HUES6 (cell line): Measurements from ENCODE around the gene KRT79.

Experiments used
- H3K27ac ChIP-seq: 2 replicates; pipeline ENCODE4 v1.7.0; 2013; ENCODE audit warnings: low read depth, mild to moderate bottlenecking, low read length, inconsistent platforms
- H3K27me3 ChIP-seq: 2 replicates; pipeline ENCODE4 v1.6.1; 2013; ENCODE audit warnings: low read length; ENCODE audit not compliant: control insufficient read depth, insufficient read depth
- H3K36me3 ChIP-seq: 2 replicates; pipeline ENCODE4 v1.6.1; 2013; ENCODE audit warnings: low read length; ENCODE audit not compliant: control insufficient read depth, insufficient read depth
- H3K4me1 ChIP-seq: 2 replicates; pipeline ENCODE4 v1.6.1; 2013; ENCODE audit warnings: low read length; ENCODE audit not compliant: control insufficient read depth, insufficient read depth
- H3K4me3 ChIP-seq: 2 replicates; pipeline ENCODE4 v1.5.1; 2013; ENCODE audit warnings: low read depth, low read length
- H3K9ac ChIP-seq: one replicate; pipeline ENCODE4 v1.6.1; 2013; ENCODE audit warnings: mild to moderate bottlenecking, low read length
- H3K9me3 ChIP-seq: 2 replicates; pipeline ENCODE4 v1.6.1; 2013; ENCODE audit warnings: low read depth, low read length; ENCODE audit not compliant: control insufficient read depth, insufficient read depth

The KRT79 gene

DNA sequence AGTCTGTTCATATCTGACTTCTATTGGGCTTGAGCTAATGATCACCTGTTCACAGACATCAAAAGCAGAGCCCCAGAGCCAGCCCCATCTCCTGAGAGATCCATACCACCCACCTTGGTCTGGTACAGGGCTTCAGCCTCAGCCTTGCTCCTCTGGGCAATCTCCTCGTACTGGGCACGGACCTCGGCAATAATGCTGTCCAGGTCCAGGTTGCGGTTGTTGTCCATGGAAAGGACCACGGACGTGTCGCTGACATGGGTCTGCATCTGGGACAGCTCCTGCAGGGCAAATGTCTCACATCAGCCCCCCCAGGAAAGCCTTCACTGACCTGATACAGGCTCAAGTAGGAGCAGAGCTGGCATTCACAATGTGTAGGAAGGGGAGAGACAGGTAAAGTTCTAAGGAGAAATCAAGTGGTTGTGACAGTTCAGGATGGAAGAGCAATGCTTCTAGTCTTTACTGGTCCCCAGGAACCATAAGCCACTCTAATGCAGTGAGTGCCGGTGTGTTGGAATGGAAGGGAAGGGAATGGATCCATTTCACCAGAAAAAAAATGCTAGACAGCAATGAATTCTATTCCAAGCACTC, 25.4 kb downstream of the KRT79 start:
- Histone ChIP-seq H3K27me3 (peaks cover 9% of the 10 kb centered on the region; the same call in 1 of the 2 replicates), H3K9me3 (no peaks in the 10 kb centered on the region), H3K36me3 (no peaks in the 10 kb centered on the region)

DNA sequence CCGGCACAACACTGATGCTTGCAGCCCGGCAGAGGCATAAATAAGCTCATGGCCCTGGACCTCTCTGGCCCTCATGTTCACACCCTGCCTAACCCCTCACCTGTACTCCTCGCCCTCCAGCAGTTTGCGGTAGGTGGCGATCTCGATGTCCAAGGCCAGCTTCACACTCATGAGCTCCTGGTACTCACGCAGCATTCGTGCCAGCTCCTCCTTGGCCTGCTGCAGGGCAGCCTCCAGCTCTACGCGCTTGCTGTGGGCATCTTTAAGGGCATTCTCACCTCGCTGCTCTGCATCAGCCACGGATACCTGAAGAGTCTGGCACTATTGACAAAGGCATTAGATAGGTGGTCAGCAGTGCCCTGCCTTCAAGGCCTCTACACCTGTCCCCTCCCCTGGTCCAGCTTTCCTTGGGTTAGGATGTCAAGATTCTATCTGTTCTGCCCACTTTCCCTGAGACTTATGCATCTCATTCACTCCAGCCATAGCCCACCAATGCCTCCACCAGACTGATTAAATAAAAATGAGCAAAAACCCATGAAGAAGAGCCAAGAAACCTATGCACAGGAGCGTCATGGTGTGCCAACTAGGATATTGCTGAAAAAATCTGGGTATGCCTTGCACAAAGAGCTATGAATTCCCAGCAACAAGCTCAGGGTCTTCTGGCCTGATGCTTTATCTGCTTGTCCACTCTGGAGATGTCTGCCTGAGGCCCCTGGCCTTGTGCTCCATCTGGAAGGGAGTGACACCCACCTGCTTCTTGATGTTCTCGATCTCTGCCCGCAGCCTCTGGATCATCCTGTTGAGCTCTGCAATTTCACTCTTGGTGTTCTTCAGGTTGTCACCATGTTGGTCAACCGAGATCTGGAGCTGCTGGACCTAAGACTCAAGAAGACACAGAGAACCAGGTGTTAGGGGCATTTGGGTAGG, 26.3 kb downstream of the KRT79 start:
- Histone ChIP-seq H3K4me3 (no peak overlapping the region), H3K27me3 (peaks cover 9% of the 10 kb centered on the region; the same call in 1 of the 2 replicates)

More for the DNA sequence above, 25.4 kb downstream of the KRT79 start:
- H3K27ac ChIP-seq: no peak overlapping the region
- H3K4me1 ChIP-seq: peaks cover 10% of the 10 kb centered on the region
- no peak overlapping the region for H3K4me3 ChIP-seq
- no peak overlapping the region for H3K9ac ChIP-seq

DNA sequence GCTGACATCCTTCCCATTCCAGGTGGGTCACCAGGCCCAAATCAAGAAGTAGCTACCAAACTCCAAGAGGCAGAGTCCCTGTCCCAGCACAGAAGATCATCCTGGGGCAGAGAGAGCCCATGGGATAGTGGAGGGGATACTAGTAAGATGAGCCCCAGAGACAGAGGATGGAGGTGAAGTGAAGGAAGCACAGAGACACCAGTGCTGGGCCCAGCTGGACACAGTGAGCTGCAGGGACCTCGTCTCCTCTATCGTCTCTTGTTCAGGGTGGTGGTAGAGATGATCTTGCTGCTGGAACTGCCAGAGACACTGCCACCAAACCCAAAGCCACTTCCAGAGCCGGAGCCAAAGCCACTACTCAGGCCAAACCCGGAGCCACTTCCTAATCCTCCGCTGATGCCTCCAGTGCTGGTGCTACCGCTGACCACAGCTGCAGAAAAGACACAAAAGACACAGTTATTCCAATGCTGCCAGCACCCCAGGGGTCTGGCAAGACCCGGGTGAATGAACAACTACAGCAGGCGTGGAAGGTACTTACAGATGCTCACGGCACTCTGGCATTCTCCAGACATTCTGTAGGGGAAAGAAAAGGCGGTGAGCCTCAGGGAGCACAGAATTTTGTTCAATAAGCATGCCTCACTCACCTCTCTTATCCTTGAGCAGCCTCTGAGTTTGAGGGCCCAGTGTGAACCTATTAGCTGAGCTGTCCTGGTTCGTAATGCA, 27.1 kb downstream of the KRT79 start:
- H3K27me3 ChIP-seq: peaks cover 9% of the 10 kb centered on the region; the same call in 1 of the 2 replicates
- no peaks in the 10 kb centered on the region for H3K36me3 ChIP-seq
- H3K4me3 ChIP-seq: no peak overlapping the region
- no peak overlapping the region for H3K9ac ChIP-seq
- H3K9me3 ChIP-seq: no peaks in the 10 kb centered on the region
- peaks cover 10% of the 10 kb centered on the region for H3K4me1 ChIP-seq
- H3K27ac ChIP-seq: no peak overlapping the region

More for the DNA sequence above, 26.3 kb downstream of the KRT79 start:
- no peak overlapping the region for H3K27ac ChIP-seq
- H3K9ac ChIP-seq: no peak overlapping the region
- peaks cover 10% of the 10 kb centered on the region for H3K4me1 ChIP-seq
- H3K36me3 ChIP-seq: no peaks in the 10 kb centered on the region
- H3K9me3 ChIP-seq: no peaks in the 10 kb centered on the region

DNA sequence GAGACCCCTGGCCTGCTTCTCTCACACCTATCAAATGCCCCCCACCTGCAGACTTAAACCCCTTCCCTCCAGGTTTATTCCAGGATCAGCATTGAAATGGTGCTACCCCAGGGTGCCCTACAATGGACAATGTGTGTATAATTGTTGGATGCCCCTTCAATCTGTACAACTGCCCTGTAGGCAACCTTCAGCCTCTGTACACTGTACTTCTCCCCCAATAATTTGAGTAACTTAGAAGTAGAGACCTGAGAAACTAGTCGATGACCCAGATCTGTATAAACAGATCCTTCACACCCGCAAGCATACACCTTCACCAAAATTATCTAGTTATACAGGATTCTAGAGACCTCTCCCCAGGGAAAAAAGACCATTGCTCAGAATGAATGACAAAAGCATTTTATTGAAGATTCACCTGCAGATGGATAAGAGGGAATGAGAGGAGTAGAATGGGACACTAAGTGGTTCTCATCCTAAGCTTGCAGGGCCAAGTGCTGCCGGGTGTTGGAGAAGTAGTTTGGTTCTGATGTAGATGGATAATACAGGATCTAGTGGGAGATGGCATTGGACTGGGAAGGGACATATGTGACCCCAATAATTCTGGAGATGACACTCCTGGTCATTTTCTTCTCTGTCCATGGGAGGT, 27.8 kb downstream of the KRT79 start:
- peaks cover 10% of the 10 kb centered on the region for H3K4me1 ChIP-seq
- H3K4me3 ChIP-seq: no peak overlapping the region
- no peak overlapping the region for H3K27ac ChIP-seq
- no peak overlapping the region for H3K9ac ChIP-seq
- H3K9me3 ChIP-seq: no peaks in the 10 kb centered on the region
- peaks cover 9% of the 10 kb centered on the region; the same call in 1 of the 2 replicates for H3K27me3 ChIP-seq
- no peaks in the 10 kb centered on the region for H3K36me3 ChIP-seq

DNA sequence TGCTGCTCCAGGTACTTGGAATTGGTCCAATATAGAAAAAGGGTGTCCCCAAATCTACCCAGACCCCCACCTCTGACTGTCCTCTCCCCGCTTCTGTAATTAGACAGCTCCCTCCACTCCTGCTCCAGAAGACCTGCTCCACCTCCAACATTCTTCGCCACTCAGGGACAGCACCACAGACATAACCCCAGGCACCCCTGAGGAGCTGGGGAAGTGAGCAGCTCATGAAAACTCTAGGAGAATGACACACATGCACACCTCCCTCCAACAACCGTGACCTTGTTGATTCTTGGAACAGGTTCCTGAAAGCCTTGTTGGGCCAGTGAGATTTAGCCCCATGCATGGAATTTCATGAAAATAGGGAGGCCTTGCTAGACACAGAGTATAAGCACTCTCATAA, 28.4 kb downstream of the KRT79 start:
- no peak overlapping the region for H3K27ac ChIP-seq
- H3K9ac ChIP-seq: no peak overlapping the region
- H3K36me3 ChIP-seq: no peaks in the 10 kb centered on the region
- peaks cover 10% of the 10 kb centered on the region for H3K4me1 ChIP-seq
- H3K4me3 ChIP-seq: no peak overlapping the region
- H3K9me3 ChIP-seq: no peaks in the 10 kb centered on the region
- H3K27me3 ChIP-seq: peaks cover 9% of the 10 kb centered on the region; the same call in 1 of the 2 replicates

DNA sequence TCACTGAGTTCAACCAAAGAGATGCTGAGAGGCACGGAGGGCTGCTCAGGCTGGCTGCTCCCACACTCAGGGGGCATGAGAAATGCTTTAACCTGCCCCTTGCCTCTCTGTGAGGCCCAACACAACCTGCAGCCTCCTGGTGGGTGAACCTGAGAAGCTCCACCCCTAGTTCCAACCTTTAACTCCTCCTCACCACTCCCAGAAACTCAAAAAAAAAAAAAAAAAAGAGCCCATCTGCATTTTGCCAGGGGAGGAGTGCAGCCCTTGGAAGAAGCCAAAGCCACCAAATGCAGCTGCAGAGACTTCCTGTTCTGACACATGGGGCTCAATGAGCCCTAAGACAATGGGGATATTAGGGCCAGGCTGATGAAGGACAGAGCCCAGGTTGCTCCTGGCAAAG, 29.1 kb downstream of the KRT79 start:
- peaks cover 15% of the 10 kb centered on the region for H3K4me1 ChIP-seq
- peaks cover 9% of the 10 kb centered on the region; the same call in 1 of the 2 replicates for H3K27me3 ChIP-seq
- H3K9me3 ChIP-seq: no peaks in the 10 kb centered on the region
- no peak overlapping the region for H3K27ac ChIP-seq
- H3K36me3 ChIP-seq: no peaks in the 10 kb centered on the region
- H3K9ac ChIP-seq: no peak overlapping the region
- H3K4me3 ChIP-seq: no peak overlapping the region

DNA sequence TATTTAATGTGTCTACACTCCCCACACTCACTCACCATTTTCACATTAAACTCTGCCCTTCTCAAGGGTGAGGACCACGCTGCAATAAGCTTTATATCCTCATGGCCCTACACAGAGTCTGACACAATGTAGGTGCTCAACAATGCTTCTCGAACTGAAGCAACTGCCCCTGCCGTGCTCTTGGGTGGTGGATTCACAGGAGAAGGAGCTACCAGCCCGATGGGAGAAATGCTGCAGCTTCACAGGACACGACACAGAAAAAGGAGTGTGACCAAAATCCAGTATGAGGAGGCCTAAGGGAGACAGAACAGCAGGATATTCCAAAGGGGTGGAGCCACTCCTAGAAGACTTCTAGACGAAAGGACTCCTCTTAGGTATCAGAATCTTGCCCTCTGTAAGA, 31.7 kb downstream of the KRT79 start:
- no peak overlapping the region for H3K27ac ChIP-seq
- no peaks in the 10 kb centered on the region for H3K9me3 ChIP-seq
- no peaks in the 10 kb centered on the region; the same call in 1 of the 2 replicates for H3K27me3 ChIP-seq
- no peaks in the 10 kb centered on the region for H3K36me3 ChIP-seq
- no peak overlapping the region for H3K4me3 ChIP-seq
- no peak overlapping the region for H3K9ac ChIP-seq
- H3K4me1 ChIP-seq: peaks cover 19% of the 10 kb centered on the region

DNA sequence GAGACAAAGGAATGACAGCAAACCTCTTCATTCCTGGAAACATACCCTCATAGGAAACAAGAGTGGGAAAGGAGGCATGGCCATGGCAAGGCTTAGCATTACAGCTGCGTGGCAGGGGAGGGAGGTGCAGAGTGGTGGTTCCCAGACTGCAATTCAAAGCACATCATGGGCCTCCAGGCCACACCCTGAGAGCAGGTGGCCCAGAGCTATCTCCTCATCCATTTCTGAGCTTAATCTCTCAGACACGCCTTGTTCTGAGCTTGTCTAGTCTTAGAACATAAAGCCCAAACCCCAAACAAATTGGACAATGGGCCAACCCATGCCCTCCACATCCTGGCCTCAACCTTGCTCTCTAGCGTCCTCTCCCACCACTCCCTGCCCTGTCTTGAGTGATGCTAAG, 32.3 kb downstream of the KRT79 start:
- Histone ChIP-seq H3K27ac (no peak overlapping the region), H3K27me3 (no peaks in the 10 kb centered on the region; the same call in 1 of the 2 replicates), H3K9me3 (no peaks in the 10 kb centered on the region), H3K4me3 (no peak overlapping the region), H3K9ac (no peak overlapping the region), H3K36me3 (no peaks in the 10 kb centered on the region), H3K4me1 (peaks cover 19% of the 10 kb centered on the region)

DNA sequence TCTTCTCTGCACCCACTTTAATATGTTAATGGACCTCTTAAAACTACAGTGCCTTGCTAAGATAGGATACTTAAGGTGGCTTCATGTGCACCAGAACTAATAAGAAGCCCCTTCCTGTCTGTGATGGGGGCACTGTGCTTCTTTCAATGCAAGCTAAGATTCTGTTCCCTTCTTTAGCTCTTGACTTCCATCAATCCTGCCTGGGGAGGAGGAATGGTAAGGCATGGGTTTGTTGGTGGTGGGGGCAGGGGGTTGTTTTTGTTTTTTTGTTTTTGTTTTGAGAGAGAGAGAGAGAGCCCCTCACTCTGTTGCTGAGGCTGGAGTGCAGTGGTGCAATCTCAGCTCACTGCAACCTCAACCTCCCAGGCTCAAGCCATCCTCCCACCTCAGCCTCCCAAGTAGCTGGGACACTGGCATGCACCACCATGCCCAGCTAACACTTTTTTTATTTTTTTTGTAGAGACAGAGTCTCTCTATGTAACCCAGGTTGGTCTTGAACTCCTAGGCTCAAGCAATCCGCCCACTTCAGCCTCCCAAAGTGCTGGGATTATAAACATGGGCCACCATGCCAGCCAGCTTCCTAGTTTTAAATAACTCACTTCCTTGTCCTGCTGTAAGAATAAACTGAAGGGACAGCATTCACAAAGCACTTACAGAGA, 33.7 kb downstream of the KRT79 start:
- Histone ChIP-seq H3K27me3 (peaks cover 2% of the 10 kb centered on the region; the same call in 1 of the 2 replicates), H3K9me3 (no peaks in the 10 kb centered on the region), H3K27ac (no peak overlapping the region), H3K4me3 (no peak overlapping the region), H3K36me3 (no peaks in the 10 kb centered on the region), H3K4me1 (peaks cover 16% of the 10 kb centered on the region), H3K9ac (no peak overlapping the region)

DNA sequence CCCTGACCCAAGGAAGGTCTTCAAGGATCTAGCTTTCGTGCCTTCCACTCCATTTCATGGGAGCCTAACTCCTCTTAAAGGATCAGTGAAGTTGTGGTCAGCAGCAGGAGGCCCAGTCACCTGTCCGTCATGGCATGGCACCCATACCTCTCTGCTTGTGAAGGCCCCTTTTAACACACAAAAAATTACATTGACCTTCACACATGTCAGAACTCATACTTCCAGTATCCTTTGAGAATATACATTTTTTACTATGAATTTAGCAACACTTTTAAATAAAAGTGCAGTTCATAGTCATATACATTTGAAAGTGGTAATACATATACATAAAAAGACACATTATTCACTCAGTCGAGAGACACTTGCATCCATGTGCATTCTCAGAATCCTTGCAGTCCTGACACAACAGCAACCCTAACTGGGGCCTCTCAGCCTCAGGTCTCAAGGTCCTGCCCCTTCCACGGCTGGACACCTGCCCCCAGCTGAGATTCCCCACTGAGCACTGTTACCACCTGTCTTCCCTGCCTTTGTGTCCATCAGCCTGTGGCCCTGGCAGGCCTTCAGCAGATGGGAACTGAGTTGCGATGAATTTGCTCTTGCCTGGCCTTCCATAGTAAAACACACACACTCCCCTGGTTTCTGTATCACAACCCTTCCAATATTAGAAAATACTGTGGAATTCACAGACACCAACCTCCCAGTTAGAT, 34.5 kb downstream of the KRT79 start:
- peaks cover 10% of the 10 kb centered on the region; the same call in 1 of the 2 replicates for H3K4me1 ChIP-seq
- H3K27me3 ChIP-seq: peaks cover 2% of the 10 kb centered on the region; the same call in 1 of the 2 replicates
- H3K9me3 ChIP-seq: no peaks in the 10 kb centered on the region
- no peak overlapping the region for H3K9ac ChIP-seq
- no peak overlapping the region for H3K27ac ChIP-seq
- H3K36me3 ChIP-seq: no peaks in the 10 kb centered on the region
- no peak overlapping the region for H3K4me3 ChIP-seq
